HG03558 (cell line): ENCODE data around the gene ERMN.
"Not testable (repeated sequence)": the region's sequence is repeated elsewhere in the genome, so short reads cannot be mapped to it uniquely, and the experiment has no call there.

Source experiments
- ATAC-seq: cut with Tn5 transposase; IDR thresholded peaks from one replicate; pipeline ENCODE4 v1.9.1; 2021; ENCODE audit warnings: moderate number of reproducible peaks; ENCODE audit not compliant: unreplicated experiment; ENCODE audit errors: extremely low read depth

The ERMN gene

GRCh38 chr2:157325786-157326185, at the start of gene ERMN:
ERMN (minus strand) TSS chr2:157325824; CDS start chr2:157325642, 182 bp downstream.
- ATAC-seq: no peak

GRCh38 chr2:157375384-157375783, 49.8 kb upstream of the ERMN start:
- ATAC-seq: no peak

GRCh38 chr2:157368508-157368907, 42.9 kb upstream of the ERMN start:
- ATAC-seq: not testable (repeated sequence)

DNA sequence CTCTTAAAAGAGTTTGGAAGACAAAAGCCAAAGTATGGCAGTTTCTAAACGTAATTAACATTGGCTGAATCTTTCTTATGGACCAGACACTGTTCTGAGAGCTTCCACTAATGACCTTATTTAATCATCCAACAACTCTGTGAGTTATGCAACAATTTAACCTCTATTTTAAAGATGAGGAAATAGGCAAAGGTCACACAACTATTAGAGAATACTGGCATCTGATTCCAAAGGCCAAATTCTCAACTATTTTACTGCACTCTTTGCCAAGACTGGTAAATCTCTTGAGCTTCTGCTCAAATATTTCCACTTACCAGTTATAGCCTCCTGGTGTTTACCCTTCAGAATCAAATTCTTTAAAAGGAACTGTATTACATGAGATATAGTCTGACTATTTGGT, 42.1 kb upstream of the ERMN start:
- ATAC-seq: no peak

DNA sequence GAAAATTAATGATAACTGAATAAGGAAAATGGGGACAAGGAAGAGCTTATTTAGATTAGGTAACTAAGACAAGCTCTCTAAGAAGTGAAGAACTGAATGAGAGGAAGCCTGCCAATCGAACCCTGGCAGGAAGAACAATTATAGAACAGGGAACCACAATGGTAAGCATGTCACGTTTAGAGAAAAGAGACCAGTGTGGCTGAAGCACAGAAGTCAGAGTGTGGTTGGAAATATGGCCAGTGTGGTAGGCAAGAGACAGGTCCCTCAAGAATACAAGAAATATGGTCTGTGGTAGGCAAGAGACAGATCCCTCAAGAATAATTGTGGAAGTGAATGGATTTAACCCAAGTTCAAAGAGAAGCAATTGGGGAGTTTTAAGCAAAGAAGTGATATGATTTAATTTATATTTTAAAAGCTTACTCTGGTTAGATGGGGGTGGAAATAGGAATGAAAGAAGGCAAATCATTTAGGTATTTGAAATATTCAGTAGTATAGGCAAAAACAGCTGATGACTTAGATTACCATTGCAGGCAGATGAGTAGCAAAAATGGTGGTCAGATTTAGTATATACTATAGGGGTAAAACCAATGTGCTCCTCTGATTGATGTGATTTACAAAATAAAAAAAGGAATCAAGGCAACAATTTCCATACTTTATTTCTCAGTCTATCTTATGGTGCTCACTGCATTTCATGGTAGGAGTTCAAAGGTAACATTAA, 38.8 kb upstream of the ERMN start:
- ATAC-seq: peak; percentile 78

- ATAC-seq: peak; percentile 30
Measured at GRCh38 chr2:157363612-157364101, 38.0 kb upstream of the ERMN start.

GRCh38 chr2:157362627-157363026, 37.0 kb upstream of the ERMN start:
- no peak for ATAC-seq

GRCh38 chr2:157361526-157361925, 35.9 kb upstream of the ERMN start:
- ATAC-seq: no peak

DNA sequence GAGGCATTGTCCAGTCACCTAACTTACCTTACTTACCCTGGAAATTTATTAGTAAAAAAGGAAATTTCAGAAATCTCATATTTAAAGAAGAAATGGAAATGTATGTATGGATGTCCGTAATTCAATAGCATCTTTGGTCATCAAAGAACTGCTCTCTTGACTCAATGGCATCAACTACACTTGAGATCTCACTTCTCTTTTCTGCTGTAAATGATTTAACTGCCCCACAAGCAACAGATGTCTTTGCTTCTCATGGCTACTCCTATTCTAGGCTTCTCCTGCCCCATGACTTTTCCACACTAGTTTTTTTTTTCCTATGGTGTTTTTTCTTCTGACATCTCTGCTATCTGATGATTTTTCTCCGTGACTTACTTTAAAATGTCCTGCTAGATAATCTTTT, 34.0 kb upstream of the ERMN start:
- ATAC-seq: no peak

- ATAC-seq: no peak
Measured at GRCh38 chr2:157355618-157356017, 30.0 kb upstream of the ERMN start.

DNA sequence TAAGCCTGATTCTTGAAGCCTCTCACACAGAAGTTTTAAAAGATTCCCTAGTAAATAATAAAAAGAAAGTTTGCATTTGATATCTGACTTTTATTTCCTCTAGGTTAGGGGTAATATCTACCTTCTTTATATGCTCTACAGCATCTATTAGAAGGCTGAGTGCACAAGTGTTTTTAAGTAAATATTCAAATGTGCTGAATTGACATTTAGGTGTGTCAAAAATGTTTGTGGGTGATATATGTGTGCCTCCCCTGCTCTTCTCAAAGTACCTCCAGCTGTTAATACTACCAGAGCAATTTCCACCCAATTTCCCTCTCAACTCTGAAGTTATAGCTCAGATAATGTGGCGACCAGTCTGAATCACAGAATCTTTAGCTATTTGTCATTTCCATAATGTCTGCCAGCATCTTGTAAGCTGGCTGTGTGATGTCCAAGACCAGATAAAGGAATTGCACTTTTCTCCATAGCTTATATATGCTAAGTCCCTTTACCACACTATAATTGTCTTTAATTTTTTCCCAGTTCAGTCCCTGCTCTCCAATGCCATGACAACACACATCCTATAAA, 24.4 kb upstream of the ERMN start:
- no peak for ATAC-seq

GRCh38 chr2:157348291-157348921, 22.8 kb upstream of the ERMN start:
- ATAC-seq: no peak

- ATAC-seq: no peak
Measured at GRCh38 chr2:157345647-157346389, 20.2 kb upstream of the ERMN start.

DNA sequence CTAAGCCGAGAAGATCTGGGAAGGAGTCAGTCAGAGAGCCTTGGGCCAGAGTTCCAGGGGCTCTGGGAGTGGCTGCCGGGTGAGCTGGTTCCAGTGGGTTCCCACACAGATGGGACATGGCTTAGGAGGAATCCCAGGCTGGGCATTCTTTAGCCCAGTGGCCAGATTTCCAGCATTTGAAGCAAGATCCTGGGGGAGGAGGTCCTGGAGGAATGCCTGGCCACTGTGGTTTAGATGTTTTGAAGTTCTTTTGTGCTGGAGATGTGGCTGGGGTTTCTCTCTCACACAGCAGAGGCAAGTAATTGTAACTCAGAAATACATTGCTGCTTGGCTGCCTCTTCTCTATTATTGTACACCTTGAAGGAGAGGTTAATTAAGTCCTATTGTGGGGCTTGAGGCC, 15.8 kb upstream of the ERMN start:
- ATAC-seq: not testable (repeated sequence)

DNA sequence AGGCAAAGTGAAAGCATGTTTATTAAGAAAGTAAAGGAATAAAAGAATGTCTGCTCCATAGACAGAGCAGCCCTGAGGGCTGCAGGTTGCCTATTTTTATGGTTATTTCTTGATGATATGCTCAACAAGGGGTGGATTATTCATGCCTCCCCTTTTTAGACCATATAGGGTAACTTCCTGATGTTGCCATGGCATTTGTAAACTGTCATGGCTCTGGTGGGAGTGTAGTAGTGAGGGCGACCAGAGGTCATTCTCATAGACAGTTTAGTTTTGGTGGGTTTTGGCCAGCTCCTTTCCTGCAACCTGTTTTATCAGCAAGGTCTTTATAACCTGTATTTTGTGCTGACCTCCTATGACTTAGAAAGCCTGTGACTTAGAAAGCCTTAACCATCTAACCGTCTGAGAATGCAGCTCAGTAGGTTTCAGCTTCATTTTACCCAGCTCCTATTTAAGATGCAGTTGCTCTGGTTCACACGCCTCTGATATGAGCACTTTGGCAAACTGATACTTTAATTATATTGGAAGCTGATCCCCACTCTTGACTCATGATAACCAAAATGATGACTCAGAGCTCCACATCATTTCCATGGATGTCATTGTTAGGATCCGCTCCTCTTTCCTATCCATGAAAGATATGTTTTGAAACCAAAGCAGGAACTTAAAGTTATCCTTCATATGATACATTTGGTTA, 14.5 kb upstream of the ERMN start:
- no peak for ATAC-seq

DNA sequence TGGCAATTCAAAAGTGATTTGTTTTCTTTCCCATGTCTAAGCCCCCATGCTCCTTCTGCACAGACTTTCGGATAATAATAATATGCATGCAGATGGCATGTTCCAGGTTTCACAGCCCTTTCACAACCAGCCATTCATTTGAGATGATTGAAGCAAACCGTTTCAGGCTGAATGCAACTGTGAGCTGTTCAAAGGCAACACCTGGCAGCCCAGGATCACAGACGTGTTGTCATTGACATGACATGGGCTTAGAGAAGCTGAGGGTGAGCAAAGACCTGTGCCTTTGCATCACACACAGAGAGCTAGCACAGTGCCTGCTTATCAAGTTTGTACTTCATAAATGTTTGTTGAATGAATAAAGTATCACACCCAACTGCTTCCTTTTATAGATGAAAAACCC, 12.4 kb upstream of the ERMN start:
- ATAC-seq: no peak

GRCh38 chr2:157336137-157337010, 10.8 kb upstream of the ERMN start:
- ATAC-seq: no peak

DNA sequence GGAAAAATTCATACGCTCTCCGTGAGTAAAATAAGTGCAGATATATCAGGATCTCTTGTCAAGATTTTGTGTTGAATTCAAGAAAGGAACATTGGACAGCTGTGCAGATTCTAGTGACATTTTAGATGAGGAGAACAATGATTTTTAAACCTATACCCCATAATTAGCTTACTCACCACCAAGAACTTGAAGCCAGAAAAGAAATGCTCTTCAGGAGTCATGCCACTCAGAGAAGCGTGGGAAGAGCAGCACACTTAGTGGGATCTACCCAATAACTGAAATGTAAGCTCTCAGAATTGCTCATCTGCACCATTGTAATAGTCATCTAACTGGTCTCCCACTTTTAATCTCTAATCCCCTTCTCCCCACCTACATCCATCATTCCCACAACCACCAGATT, 9.2 kb upstream of the ERMN start:
- no peak for ATAC-seq

GRCh38 chr2:157334335-157334734, 8.7 kb upstream of the ERMN start:
- ATAC-seq: no peak
